ENCODE measurements around the gene COQ5.
"Not testable (repeated sequence)": the region's sequence is repeated elsewhere in the genome, so short reads cannot be mapped to it uniquely, and the experiment has no call there.

COQ5 gene

DNA sequence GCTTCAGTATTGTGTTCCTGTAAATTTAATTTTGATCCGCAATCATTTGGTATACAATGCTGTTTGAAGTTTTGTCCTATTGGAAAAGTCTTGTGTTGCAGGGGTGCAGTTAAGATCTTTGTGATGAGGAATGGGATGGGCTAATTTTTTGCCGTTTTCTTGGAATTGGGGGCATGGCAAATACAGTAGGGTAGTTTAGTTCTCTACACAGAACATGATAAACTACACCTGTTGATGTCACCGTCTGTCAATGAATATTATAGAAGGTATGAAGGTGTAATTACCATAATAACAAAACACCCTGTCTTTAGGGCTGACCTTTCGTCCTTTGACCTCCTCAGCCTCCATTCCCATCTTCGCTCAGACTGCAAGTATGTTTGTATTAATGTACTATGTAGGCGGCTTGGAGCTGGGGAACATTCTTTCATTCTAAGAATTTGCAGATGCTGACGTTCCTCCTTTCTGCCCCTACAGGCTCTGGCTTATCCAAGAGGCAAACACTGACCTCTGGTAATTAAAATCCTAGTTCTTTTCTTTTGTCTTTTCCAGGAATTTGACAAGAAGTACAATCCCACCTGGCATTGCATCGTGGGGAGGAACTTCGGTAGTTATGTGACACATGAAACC, 31.3 kb downstream of the COQ5 start:
- H3K9me3 Mint-ChIP-seq, result no peaks in the 10 kb centered on the region
- peaks cover 36% of the 10 kb centered on the region for H3K36me3 Mint-ChIP-seq (ENCODE audit: low read depth)
- H3K27ac Mint-ChIP-seq, result peak overlapping the region; percentile 53
- H3K4me3 Mint-ChIP-seq, result peak overlapping the region; percentile 97
- H3K4me1 Mint-ChIP-seq (ENCODE audit: low read depth), result peaks cover 37% of the 10 kb centered on the region
- H3K27me3 Mint-ChIP-seq (ENCODE audit: low read depth), result no peaks in the 10 kb centered on the region

- Mint-ChIP-seq H3K4me1 (ENCODE audit: low read depth) (peaks cover 37% of the 10 kb centered on the region), H3K4me3 (peak overlapping the region; percentile 97), H3K27ac (peak overlapping the region; percentile 70), H3K9me3 (no peaks in the 10 kb centered on the region), H3K27me3 (ENCODE audit: low read depth) (no peaks in the 10 kb centered on the region), H3K36me3 (ENCODE audit: low read depth) (peaks cover 34% of the 10 kb centered on the region)
Observed at GRCh38 chr12:120496413-120497340, 32.3 kb downstream of the COQ5 start.

GRCh38 chr12:120495731-120496412, 33.1 kb downstream of the COQ5 start, which contains the start of gene DYNLL1:
DYNLL1 (plus strand) TSS chr12:120496113; CDS start chr12:120496422, 309 bp downstream.
- no peaks in the 10 kb centered on the region for H3K27me3 Mint-ChIP-seq (ENCODE audit: low read depth)
- H3K27ac Mint-ChIP-seq, result peak within 1 kb of the TSS; percentile 85
- peak within 1 kb of the TSS; percentile 97 for H3K4me3 Mint-ChIP-seq
- no peaks in the 10 kb centered on the region for H3K9me3 Mint-ChIP-seq
- peaks cover 37% of the 10 kb centered on the region for H3K4me1 Mint-ChIP-seq (ENCODE audit: low read depth)
- H3K36me3 Mint-ChIP-seq (ENCODE audit: low read depth), result peaks cover 34% of the 10 kb centered on the region

- Mint-ChIP-seq H3K4me1 (ENCODE audit: low read depth) (peaks cover 32% of the 10 kb centered on the region), H3K9me3 (no peaks in the 10 kb centered on the region), H3K4me3 (peak overlapping the region; percentile 97), H3K36me3 (ENCODE audit: low read depth) (peaks cover 31% of the 10 kb centered on the region), H3K27me3 (ENCODE audit: low read depth) (no peaks in the 10 kb centered on the region), H3K27ac (peak overlapping the region; percentile 85)
Observed at GRCh38 chr12:120495186-120495730, 33.7 kb downstream of the COQ5 start.

- peaks cover 10% of the 10 kb centered on the region for H3K4me1 Mint-ChIP-seq (ENCODE audit: low read depth)
- peaks cover 3% of the 10 kb centered on the region for H3K36me3 Mint-ChIP-seq (ENCODE audit: low read depth)
- H3K9me3 Mint-ChIP-seq, result no peaks in the 10 kb centered on the region
- H3K27ac Mint-ChIP-seq, result no peak overlapping the region
- H3K4me3 Mint-ChIP-seq, result no peak overlapping the region
- H3K27me3 Mint-ChIP-seq (ENCODE audit: low read depth), result no peaks in the 10 kb centered on the region
Observed at GRCh38 chr12:120490833-120491512, 38.0 kb downstream of the COQ5 start.

DNA sequence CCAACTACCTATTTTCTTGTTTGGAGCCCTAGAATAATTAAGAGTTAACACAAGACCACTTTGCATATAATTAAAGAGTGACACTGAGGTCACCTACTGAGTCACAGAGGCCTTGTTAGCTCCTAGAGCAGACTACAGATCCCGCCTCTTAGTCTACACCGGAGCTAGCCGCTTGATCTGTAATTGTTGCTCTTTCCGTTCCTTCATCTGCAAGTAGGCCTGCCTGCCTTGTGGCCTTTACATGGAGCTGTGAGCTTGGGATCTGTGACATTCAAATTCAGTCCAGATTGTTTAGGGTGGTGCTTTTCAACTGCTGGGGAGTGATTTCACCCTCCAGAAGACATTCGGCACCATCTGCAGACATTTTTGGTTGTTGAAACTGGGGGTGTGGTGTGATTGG, 38.6 kb downstream of the COQ5 start:
- Mint-ChIP-seq H3K4me3 (no peak overlapping the region), H3K36me3 (ENCODE audit: low read depth) (peaks cover 3% of the 10 kb centered on the region), H3K27me3 (ENCODE audit: low read depth) (no peaks in the 10 kb centered on the region), H3K9me3 (no peaks in the 10 kb centered on the region), H3K4me1 (ENCODE audit: low read depth) (peaks cover 8% of the 10 kb centered on the region), H3K27ac (no peak overlapping the region)

DNA sequence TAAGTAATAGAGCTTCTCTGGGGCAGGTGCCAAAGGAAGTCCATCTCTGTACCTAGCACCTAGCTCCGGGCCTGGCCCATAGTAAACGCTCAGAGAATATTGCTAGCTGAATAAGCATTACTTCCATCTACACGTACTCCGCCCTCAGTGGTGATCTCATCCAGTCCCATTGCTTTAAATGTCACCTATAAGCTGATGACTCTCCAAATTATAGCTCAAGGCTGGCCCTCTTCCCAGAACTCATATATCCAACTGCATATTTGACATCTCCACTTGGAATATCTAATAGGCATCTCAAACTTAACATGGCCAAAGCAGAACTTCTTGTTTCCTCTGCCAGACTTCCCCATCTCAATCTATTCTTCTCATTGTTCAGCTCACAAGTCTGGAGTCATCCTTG, 39.9 kb downstream of the COQ5 start:
- Mint-ChIP-seq H3K9me3 (no peaks in the 10 kb centered on the region), H3K36me3 (ENCODE audit: low read depth) (peaks cover 3% of the 10 kb centered on the region), H3K27me3 (ENCODE audit: low read depth) (no peaks in the 10 kb centered on the region), H3K4me1 (ENCODE audit: low read depth) (no peaks in the 10 kb centered on the region), H3K4me3 (no peak overlapping the region), H3K27ac (no peak overlapping the region)

DNA sequence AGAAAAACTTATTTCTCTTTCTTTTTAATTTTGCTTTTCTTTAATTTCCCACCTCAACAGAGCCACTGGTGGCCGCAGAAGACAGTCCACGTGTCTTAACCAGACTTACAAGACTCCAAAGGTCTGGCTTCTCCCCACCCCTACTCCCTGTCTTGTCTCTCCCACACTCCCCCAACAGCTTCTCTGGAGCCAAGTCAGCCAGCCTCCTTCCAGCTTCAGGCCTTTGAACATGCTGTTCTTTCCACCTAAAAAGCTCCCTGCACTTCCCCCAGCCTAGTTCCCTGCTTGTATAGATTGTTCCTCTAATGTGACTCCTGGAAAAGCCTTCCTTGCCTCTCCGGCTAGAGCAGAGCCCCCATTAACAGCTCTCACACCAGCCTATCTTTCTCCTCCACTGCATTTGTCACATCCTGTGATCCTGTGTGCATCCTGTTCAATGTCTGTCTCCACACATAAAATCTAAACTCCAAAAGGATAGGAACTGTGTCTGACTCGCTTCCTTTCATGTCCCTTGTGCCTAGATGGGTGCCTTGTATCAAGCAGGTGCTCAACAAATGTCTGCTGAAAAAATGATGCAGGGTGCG, 40.8 kb downstream of the COQ5 start:
- Mint-ChIP-seq H3K27ac (no peak overlapping the region), H3K36me3 (ENCODE audit: low read depth) (peaks cover 5% of the 10 kb centered on the region), H3K4me1 (ENCODE audit: low read depth) (no peaks in the 10 kb centered on the region), H3K27me3 (ENCODE audit: low read depth) (no peaks in the 10 kb centered on the region), H3K9me3 (no peaks in the 10 kb centered on the region), H3K4me3 (no peak overlapping the region)

GRCh38 chr12:120487552-120487951, 41.4 kb downstream of the COQ5 start:
- H3K27me3 Mint-ChIP-seq (ENCODE audit: low read depth); H3K27ac Mint-ChIP-seq: not testable (repeated sequence)

GRCh38 chr12:120485961-120486881, 42.7 kb downstream of the COQ5 start:
- H3K4me1 Mint-ChIP-seq (ENCODE audit: low read depth), result no peaks in the 10 kb centered on the region
- H3K27ac Mint-ChIP-seq, result no peak overlapping the region
- H3K36me3 Mint-ChIP-seq (ENCODE audit: low read depth), result peaks cover 10% of the 10 kb centered on the region
- H3K27me3 Mint-ChIP-seq (ENCODE audit: low read depth), result no peaks in the 10 kb centered on the region
- no peaks in the 10 kb centered on the region for H3K9me3 Mint-ChIP-seq
- no peak overlapping the region for H3K4me3 Mint-ChIP-seq

More at GRCh38 chr12:120487552-120487951, 41.4 kb downstream of the COQ5 start:
- H3K36me3 Mint-ChIP-seq (ENCODE audit: low read depth); H3K4me3 Mint-ChIP-seq; H3K4me1 Mint-ChIP-seq (ENCODE audit: low read depth); H3K9me3 Mint-ChIP-seq: not testable (repeated sequence)

- H3K4me1 Mint-ChIP-seq (ENCODE audit: low read depth), result peaks cover 2% of the 10 kb centered on the region
- H3K27me3 Mint-ChIP-seq (ENCODE audit: low read depth), result no peaks in the 10 kb centered on the region
- no peak overlapping the region for H3K4me3 Mint-ChIP-seq
- no peak overlapping the region for H3K27ac Mint-ChIP-seq
- peaks cover 6% of the 10 kb centered on the region for H3K36me3 Mint-ChIP-seq (ENCODE audit: low read depth)
- H3K9me3 Mint-ChIP-seq, result no peaks in the 10 kb centered on the region
Observed at GRCh38 chr12:120483621-120484020, 45.3 kb downstream of the COQ5 start.

DNA sequence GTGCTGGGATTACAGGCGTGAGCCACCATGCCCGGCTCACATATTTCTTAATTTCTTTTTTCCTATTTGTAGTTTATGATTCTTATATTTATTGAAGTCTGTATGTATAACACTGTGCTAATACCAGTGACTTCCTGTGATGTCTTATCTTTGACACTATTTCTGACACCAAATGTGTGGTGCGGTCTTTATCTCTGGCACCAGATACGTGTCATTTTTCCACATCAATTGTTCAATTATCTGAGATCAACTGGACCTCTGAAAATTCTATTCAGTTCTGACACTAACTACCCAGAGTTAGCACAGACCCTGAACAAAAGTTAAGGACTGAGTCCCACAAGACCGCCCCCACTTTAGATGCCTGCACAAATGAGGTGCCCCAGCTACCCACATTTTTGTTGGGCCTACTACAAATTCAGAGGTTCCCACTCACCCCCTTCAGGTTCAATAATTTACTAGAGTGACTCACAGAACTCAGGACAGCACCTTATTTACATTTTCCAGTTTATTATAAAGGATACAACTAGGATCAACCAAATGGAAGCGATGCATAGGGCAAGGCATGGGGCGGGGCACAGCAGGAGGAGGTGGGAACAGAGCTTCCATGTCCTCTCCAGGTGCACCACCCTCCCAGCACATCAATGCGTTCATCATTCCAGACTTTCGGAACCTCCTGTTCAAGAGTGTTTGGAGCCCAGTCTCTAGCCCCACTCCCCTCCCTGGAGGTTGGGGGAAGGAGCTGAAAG, 47.8 kb downstream of the COQ5 start:
- Mint-ChIP-seq H3K4me1 (ENCODE audit: low read depth) (peaks cover 2% of the 10 kb centered on the region), H3K36me3 (ENCODE audit: low read depth) (peaks cover 6% of the 10 kb centered on the region), H3K4me3 (no peak overlapping the region), H3K27me3 (ENCODE audit: low read depth) (no peaks in the 10 kb centered on the region), H3K27ac (no peak overlapping the region), H3K9me3 (no peaks in the 10 kb centered on the region)
